GM21528 (cell line): ENCODE measurements around the gene VAV2.

Source experiments
- ATAC-seq: cut with Tn5 transposase; IDR thresholded peaks from one replicate; pipeline ENCODE4 v1.9.1; 2021; ENCODE audit warnings: mild to moderate bottlenecking, moderate library complexity; ENCODE audit not compliant: unreplicated experiment, low FRiP score

VAV2 gene

DNA sequence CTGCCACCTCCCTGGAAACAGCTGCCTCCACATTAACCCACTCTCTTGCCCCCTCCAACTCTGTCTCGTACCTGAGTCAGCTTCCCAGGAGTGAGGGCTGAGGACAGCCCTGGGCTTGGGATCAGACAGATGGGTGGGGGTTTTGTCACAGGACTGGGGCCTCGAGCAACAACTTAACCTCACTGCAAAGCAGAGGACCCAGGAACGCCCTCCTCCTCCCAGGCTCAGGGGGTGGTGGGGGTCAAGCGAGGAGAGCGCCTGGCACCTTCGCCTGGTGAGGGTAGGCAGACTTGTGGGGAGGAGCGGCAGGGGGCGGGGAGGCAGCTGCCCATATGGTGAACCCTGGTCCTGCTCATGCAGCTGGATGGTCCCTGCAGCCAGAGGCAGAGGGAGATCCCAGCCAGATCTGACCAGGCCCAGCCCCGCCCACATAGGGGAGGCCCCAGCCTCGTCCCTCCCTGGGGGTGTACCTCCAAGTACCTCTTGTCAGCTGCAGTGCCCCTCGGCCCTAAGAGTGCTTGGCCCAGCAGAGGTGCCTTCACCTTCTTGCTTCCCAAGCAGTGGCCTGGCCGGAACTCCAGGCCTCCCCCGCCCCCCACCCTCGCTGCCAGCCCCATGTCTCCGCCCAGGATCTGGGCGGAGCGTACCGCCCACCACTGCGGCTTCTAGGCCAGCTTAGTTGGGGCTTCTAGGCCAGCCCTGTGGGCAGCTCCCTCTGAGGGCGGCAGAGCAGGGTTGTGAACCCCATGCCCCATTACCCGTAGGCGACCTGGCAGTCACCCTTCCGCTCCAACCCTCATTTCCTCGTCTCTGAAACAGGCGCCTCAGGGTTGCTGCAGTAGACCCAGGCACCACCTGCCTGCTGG is 254.1 kb downstream of the VAV2 start, which contains the start of gene SARDH:
SARDH (minus strand) TSS at position 579 of the 866 bp plus-strand sequence. CDS start 4,179 bp downstream, outside the sequence.
- ATAC-seq = no peak

DNA sequence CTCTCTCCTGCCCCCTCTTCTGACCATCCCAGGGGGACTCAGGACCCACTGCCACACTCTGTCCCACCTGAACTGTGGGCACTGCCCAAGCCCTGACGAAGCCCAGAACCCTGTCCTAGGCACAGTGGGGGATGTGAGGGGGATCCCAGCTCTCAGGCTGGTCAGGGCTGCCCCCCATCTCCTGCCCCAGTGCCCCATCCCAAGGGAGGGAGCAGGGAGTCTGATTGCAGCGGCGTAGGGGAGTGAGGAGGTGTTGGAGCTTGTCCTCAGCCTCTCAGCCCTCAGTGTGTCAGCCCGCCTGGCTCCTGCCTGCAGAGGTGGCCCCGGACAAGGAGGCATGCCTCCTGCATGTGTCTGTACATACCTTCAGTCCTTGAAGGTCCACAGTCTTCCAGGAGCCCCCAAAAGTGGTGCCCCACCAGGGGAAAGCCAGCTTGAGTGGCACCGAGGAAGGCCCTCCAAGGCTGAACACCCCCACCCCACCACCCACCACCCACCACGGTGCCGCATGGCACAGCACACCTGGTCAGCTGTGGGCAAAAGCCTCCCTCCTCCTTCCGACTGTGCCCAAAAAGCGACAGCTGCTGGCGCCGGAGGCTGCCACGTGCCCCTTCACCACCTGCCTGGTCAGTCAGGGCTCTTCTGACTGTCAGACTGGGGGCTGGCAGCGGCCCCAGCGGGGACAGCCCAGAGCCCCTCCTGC is 254.9 kb downstream of the VAV2 start:
- ATAC-seq = no peak

DNA sequence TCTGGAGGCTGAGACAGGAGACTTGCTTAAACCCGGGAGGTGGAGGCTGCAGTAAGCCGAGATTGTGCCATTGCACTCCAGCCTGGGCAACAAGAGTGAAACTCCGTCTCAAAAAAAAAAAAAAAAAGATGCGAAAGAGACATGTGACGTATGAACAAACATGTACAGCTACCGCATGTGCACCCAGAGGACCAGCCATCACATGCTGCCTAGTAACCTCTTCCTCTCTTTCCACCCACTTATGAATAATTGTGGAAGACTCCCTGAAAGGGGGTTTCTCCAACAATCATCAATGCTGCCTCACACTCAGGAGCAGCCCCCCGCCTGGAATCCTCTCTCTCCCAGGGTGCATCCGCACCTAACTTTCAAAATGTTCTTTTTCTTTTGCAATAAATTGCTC is 256.2 kb downstream of the VAV2 start:
- no peak for ATAC-seq

DNA sequence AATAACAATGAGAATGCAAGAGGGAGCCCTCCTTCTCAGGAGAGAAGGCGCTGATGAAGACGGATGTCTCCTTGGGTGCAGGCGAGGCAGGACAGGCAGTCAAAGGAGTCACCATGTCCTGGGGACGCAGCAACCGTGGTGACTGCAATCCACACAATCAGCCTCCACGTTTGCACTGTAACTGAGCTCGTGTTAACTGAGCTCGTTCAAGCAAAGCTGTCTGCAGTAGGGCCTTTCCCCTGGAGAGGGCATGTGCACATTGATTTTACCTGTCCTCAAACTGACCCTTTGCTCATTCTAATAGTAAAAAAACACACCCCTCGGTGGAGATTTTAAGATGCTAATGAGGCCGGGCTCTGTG is 256.7 kb downstream of the VAV2 start:
- ATAC-seq = no peak

DNA sequence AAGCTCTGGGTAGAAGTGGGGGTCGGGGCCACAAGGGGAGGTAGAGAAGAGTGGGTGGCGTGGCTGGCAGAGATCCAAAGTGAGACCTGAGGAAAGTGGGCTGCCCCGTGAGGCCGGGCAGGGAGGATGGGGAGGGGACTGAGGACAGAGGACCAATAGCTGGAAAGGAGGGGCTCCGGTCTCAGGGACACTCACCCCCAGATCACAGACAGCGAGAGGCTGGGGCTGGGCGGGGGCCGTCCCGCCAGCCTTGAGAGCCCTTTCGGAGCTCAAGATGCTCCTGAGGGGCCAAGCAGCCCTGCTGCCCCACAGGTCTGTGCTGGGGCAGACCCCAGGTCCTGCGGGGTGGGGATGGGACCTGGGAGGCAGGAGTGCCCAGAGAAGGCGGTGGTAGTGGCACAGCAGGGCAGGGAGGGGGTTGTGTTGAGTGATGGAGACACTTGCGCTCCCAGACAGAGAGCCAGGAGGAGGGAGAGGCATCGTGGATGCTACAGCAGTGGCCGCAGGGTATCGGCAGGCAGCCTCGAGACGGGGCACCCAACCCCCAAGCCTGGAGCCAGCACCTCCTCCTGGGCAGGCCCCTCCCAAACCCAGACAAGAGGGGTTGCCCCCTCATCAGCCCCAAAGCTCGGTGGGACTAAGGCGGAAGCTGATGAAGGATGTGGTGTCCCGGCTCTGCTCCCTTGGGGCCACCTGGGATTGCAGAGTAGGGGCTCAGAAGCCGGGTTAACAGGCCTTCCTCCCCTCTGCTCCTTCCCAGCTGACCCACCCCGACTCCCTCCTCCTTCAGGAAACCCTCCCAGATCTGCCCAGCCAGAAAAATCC is 257.3 kb downstream of the VAV2 start:
- ATAC-seq = no peak

DNA sequence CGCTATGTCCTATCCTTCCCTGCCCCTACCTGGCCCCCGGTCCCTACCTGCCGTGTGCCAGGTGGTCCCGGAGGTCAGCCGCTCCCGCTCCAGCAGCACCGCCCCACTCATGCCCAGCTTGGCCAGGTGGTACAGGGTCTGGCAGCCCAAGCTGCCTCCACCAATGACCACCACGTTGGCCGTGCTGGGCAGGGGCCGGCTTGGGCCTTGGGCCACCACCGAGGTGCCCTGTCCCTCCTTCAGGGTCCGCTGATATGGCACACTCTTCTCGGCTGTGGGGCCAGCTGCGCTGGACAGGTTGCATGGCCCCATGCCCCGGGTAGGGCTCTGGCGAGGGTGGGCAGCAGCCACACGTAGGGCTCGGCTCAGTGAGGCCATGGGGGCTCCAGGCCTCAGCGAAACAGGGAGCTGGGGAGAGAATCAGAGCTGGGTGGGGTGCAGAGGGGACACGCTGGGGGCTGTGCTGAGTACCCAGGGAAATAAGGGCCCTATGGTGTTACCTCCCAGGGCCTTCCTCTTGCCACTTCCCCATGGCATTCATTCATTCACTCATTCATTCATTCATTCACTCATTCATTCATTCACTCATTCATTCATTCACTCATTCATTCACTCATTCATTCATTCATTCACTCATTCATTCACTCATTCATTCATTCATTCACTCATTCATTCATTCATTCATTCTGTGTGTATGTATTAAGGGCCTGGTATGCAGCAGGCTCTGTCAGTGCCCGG is 258.2 kb downstream of the VAV2 start:
- no peak for ATAC-seq

DNA sequence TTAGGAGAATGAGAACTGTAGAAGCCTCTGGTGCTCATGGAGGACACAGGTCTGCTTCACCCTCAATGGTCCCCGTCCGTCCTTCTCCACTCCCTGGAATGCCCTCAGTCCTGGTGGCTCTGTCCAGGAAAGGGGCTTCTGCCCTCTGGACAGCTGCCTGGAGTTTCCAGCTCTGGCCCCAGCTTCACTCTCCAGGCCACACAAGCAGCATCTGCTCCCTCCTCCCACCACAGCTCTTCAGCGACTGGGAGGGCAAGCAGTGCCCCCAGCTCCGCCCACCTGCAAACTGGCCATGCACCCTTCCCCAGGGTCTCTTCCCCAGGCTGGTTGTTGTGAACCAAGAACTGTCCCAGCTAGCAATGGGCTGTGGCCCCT is 258.7 kb downstream of the VAV2 start:
- no peak for ATAC-seq

DNA sequence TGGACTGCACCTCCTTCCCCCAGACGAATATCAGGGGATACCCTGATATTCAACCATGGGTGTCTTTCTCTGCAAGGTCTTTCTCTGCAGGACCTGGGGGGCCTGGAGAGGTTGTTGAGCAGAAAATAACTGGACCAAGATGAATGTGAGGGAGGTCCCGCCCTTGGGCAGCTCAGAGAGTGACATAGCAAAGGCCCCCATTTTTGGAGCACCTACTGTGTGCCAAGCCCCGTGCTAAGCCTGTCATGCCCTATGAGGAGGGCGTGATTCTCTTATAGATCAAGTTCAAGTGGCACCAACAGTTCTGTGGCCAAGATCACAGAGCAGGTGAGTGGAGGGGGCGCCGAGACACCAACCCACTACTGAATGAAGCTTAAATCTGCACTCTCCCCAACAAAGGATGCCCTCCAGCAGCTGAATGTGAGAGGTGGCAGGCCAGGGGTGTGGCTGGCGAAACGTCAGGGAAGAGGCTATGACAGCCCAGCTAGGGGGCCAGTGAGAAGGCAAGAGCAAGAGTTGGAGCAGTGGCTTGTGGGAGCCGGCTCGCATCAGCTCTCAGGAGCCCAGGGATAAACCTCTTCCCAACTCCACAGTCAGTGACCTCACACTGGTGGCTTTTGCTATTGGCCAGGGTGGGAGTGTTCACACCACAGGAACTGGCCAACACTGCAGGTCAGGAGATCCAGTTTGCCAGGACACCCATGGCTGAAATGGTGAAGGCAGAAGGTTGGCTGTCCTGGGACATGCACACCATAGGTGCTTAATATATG is 259.3 kb downstream of the VAV2 start:
- no peak for ATAC-seq

DNA sequence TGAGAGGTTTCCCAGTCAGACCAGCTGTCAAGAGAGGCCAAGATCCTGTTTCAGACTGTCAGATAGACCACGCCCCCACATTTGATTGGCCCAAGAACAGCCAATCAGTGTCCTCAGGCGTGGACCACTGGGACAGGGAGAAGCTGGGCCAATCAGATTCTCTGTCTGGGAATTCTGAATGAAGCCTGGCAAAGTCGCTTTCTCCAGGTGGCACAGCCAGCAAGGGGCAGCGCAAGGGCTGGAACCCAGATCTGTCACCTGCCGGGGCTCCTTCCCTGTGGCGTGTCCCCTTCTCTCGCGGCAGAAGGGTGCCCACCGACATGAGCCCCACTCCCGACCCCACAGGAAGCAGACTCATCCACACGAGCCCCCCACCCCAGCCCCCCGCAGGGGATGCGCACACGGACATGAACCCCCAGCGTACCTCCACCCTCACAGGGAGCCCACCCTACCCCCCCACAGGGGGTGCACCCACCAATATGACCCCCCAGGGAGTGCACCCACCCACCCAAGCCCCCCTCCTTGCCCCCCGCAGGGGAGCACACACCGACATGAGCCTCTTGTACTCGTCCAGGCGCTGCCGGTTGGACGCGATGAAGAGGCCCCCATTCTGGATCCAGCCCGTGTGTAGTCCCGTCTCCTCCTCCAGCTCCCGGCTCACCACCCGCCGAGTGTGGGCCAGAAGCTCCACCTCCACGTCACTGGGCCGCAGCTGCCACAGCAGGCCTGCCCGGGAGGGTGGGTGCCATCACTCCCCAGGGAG is 260.1 kb downstream of the VAV2 start:
- ATAC-seq = no peak

DNA sequence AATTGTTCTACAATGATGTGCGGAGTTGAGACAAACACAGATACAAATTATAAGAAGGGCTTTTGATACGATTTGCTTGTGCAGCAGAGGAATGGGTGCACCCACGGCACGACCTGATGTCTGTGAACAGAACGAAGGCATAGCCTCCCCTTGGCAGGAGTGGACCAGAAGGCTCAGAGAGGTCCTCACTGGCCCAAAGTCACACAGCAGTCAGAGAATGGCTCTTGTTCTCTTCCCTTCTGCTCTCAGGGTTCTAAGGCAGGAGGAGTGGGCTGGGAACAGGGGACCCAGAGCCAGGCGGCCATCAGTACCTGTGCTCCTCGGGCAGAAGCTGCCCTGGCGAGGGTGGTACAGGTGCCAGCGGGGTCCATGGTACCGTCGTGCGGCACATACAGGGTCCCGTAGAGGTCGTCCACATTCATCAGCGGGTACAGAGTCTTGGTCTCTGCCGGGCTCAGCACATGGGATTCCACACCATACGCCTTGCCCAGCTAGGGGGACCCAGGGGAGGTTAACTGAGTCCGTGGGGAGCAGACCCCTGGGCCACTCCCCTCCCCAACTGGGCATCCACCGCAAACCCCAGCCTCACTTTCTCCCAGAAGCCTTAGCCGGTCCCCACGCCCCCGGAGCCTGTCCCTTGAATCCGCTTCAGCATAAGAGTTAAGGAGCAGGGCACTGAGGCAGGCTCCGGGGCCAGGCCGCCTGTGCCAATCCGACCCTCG is 261.0 kb downstream of the VAV2 start:
- no peak for ATAC-seq

DNA sequence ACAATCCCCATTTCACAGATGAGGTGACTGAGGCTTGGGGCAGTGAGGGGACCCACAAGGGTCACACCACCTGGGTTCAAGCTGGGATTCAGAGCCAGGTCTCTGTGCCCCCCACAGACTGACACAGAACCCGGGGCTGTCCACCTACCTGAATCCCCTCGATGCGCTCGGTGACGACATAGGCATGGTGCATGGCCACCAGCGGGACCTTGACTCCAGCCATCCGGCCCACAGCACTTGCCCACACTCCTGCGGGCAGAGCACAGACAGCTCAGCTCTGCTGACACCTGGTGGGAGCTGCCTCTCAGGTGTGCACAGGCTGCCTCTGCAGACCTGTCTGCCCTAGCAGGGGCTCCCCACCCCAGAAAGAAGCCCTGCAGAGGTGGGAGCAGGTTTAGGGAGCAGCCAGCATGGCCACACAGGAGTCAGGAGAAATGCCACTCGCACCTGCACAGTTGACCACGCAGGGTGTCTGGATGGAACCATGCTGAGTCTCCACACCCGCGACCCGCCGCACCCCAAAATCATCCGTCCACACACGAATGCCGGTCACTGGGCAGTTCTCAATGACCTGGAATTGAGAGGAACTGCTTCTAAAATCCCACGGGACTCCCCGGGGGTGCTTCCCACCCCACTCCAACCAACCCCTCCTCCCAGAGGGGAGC is 262.4 kb downstream of the VAV2 start:
- no peak for ATAC-seq

DNA sequence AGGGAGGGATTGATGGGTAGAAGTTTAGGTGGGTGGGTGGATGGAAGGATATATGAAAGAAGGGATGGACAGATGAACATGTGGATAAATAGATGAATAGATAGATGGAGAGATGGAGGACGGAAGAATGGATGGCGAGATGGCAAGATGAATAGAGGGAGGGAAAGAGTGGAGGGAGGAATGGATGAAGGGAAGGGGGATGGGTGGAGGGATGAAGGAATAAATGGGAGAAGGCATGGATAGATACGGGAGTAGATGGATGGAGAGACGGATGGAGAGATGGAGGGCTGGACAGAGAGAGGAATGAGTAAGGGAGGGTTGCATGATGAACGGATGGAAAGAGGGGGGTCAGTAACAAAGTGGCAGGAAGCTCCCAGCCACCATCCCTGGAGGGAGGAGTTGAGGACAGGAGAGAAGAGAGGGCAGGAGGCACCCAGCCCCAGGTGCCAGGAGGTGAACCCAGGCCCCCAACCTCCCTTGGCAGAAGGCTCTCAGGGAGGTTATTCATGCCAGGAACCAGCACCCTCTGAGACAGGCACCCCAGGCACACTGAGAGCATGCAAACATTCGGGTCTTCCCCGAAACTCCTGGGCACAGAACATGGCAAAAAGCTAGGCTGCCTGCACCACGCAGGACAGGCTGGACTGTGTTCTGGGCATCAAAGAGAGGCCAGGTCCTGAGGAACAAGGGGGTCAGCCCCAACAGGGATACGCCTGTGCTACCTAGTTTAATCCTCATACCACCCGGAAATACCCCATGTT is 263.1 kb downstream of the VAV2 start:
- ATAC-seq = no peak

DNA sequence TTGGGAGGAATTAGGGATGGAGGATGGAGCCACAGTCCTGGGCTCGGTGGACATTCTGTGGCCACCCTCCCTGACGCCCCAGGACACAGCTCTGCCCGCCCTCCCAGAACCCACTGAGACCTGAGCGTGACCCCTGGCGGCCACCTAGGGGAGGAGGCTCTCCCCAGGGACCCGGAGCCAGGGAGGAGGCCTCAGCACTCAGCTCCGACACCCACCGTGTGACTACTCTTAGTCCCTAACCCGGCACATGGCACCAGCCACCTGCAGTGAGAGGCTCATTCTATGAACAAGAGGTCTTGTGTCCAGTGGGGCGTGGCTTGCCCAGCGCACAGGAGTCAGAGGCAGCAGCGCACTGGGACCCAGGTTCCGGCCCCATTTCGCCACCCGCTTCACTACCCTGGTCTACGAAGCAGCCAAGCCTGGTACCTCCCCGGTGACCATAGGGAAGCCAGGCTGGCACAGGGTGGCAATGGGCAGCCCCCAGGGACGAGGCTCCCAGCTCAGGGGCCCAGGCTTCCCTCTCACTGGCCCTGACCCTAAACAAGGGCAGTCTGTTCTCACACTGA is 264.2 kb downstream of the VAV2 start:
- no peak for ATAC-seq

DNA sequence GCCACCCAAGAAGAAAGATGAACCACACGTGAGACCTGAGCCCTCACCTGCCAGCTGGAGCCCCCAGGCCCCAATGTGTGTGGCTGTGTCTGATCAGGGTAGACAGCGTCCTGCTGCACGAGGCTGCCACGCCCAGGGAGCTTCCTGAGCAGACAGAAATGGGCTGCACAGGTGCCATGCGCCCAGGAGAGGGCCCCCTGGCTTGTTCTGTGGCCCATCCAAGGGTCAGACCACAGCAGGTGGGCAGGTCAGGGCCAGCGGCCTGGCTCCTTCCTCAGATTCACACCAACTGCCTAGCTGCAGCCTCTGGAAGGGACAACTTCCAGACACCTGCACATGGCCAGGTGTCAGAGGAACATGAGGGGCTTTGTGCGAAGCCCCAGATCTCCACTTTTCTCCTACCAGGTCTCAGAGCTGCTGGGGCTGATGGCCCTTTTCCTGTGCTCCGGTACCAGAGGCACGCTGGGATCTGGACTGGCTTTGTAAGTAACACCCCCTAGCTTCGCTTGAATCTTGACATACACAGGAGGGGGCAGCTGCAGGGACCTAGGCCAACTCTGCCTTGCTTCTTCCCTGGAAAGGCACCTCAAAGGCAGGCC is 264.7 kb downstream of the VAV2 start:
- no peak for ATAC-seq

DNA sequence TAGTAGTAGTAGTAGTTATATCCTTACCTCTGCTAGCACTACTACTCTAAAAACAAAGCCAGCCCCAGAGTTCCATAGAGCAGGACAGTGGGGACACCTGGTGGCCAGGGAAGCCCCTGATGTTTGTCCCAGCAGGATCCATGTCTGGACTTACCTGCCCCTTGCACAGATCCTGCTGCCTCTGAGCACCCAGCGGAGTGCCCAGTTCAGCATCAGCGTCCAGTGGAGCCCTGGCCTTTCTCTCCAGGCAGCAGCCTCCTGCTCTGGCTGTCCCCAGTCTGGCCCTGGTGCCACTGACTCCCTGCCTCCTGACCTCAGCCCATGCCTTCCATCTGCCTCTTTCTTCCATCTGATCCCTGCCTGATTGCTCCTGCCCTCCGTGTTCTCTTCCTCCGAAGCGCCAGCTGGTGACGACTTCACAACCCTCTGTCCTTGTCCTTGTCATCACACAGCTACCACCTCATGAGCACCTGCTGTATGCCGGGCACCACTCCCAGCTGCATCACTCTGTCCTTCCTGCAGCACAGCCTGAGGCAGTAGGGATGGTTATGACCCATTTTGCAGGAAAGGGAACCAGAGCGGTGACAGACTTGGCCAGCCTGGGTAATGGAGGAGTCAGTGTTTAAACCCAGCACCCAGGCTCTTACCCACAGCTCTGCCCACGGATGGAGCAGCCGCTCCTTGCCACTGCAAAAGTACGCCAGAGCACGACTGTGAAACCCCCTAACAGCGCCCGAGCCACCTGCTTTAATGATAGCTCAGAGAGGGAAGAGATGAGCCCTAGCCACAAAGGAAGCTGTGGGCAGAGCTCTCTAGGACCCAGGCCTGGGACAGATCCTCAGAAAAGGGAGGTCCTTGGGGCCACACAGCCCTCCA is 265.5 kb downstream of the VAV2 start:
- no peak for ATAC-seq
